ENCODE measurements around the gene NME8.

The NME8 gene

DNA sequence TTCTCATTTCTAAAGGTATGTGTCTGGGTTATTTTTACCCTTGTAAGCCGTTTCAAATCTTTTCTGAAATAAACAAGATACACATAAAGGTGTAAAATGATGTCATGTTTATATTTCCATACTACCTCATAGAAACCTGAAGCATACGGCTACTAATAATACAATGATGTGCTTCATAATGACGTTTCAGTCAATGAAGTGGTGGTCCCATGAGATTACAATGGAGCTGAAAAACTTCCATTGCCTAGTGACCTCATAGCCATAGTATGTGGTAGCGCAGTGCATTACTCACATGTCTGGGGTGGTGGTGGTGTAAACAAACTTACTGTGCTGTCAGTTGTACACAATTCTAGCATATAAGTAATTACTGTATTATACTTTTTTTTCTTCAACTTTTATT, 96.9 kb downstream of the NME8 start:
- Histone ChIP-seq H3K36me3 (ENCODE audit: insufficient read depth, low read length) (no peaks in the 10 kb centered on the region), H3K9me3 (replicated peaks; ENCODE audit: low read length) (no peaks in the 10 kb centered on the region), H3K4me1 (ENCODE audit: control insufficient read depth, insufficient read depth, low read length) (peaks cover 17% of the 10 kb centered on the region), H3K27me3 (ENCODE audit: control insufficient read depth, insufficient read depth, low read length) (no peaks in the 10 kb centered on the region), H3K4me3 (ENCODE audit: low read length) (no peak overlapping the region), H3K9ac (ENCODE audit: low read depth, low read length) (no peak overlapping the region), H3K4me2 (ENCODE audit: low read length) (no peak overlapping the region)

DNA sequence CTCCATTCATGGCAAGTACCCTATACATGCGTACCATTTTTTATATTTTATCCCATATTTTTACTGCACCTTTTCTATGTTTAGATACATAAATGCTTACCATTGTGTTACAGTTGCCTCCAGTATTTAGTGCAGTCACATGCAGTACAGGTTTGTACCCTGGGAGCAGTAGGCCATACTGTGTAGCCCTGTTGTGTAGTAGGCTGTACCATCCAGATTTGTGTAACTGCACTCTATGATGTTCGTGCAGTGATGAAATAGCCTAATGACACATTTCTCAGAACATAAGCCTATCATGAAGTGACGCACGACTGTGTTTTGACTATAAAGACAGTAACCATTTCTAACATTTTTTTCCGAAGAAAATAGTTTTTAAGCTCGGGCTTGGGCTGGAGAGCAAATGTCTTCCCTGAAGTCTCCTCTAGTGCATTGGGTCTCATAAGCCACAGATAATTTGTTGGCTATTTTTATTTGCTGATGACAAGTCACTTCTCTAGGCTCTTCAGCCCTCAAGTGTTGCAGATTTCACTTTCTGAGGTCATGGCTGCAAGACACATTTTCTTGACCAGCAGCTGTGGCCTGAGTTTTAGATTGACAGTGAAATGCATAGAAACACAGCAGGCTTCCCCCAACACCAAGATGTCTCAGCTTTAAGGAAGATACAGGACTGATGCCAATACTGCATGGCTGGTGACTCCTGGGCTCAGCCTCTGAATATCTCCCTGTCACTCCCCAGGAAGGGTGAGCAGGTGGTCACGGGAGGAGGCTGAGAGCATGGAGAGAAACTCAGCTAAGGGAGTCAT, 98.9 kb downstream of the NME8 start:
- Histone ChIP-seq H3K27me3 (ENCODE audit: control insufficient read depth, insufficient read depth, low read length) (no peaks in the 10 kb centered on the region), H3K4me2 (ENCODE audit: low read length) (no peak overlapping the region), H3K4me3 (ENCODE audit: low read length) (no peak overlapping the region), H3K9ac (ENCODE audit: low read depth, low read length) (no peak overlapping the region), H3K36me3 (ENCODE audit: insufficient read depth, low read length) (no peaks in the 10 kb centered on the region), H3K9me3 (replicated peaks; ENCODE audit: low read length) (no peaks in the 10 kb centered on the region), H3K4me1 (ENCODE audit: control insufficient read depth, insufficient read depth, low read length) (peaks cover 17% of the 10 kb centered on the region)

GRCh38 chr7:37947941-37948210, 99.5 kb downstream of the NME8 start:
- no peak overlapping the region for H3K4me2 ChIP-seq (ENCODE audit: low read length)
- no peaks in the 10 kb centered on the region for H3K36me3 ChIP-seq (ENCODE audit: insufficient read depth, low read length)
- no peak overlapping the region for H3K4me3 ChIP-seq (ENCODE audit: low read length)
- peaks cover 13% of the 10 kb centered on the region for H3K4me1 ChIP-seq (ENCODE audit: control insufficient read depth, insufficient read depth, low read length)
- no peaks in the 10 kb centered on the region for H3K9me3 ChIP-seq (replicated peaks; ENCODE audit: low read length)
- H3K9ac ChIP-seq (ENCODE audit: low read depth, low read length): no peak overlapping the region
- no peaks in the 10 kb centered on the region for H3K27me3 ChIP-seq (ENCODE audit: control insufficient read depth, insufficient read depth, low read length)
